ENCODE results near the gene COPS8.

DNA sequence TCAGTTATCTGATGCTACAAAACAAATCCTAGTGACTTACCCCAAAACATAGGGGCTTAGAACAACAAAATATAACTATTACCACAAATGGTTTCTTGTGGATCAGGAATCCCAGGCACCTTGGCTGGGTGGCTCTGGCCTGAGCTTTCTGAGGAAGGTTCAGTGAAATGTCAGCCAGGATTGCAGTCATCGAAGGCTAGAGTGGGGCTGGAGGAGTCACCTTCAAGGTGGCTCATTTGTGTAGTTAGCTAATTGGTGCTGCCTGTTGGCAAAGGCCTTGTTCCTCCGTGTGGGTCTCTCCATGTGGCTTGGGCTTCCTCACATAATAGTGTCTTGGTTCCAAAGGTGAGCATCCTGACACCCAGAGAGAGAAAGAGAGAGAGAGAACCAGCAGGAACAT lies 57.4 kb downstream of the COPS8 start:
- TF ChIP-seq ZNF274 (IDR thresholded peaks at IDR 0.05; ENCODE audit: low read depth, low read length) (no peak), SUZ12 (IDR thresholded peaks at IDR 0.05; ENCODE audit: extremely low read depth, insufficient read depth, insufficient read length) (no peak), YY1 (IDR thresholded peaks at IDR 0.05; ENCODE audit: insufficient read depth, insufficient read length) (no peak)
